GM19324 (cell line): ENCODE data around the gene DPYSL4.

Experiments
- ATAC-seq: cut with Tn5 transposase; IDR thresholded peaks from one replicate; pipeline ENCODE4 v1.9.1; 2021; ENCODE audit warnings: mild to moderate bottlenecking, moderate library complexity; ENCODE audit not compliant: unreplicated experiment, low FRiP score

DPYSL4 gene

DNA sequence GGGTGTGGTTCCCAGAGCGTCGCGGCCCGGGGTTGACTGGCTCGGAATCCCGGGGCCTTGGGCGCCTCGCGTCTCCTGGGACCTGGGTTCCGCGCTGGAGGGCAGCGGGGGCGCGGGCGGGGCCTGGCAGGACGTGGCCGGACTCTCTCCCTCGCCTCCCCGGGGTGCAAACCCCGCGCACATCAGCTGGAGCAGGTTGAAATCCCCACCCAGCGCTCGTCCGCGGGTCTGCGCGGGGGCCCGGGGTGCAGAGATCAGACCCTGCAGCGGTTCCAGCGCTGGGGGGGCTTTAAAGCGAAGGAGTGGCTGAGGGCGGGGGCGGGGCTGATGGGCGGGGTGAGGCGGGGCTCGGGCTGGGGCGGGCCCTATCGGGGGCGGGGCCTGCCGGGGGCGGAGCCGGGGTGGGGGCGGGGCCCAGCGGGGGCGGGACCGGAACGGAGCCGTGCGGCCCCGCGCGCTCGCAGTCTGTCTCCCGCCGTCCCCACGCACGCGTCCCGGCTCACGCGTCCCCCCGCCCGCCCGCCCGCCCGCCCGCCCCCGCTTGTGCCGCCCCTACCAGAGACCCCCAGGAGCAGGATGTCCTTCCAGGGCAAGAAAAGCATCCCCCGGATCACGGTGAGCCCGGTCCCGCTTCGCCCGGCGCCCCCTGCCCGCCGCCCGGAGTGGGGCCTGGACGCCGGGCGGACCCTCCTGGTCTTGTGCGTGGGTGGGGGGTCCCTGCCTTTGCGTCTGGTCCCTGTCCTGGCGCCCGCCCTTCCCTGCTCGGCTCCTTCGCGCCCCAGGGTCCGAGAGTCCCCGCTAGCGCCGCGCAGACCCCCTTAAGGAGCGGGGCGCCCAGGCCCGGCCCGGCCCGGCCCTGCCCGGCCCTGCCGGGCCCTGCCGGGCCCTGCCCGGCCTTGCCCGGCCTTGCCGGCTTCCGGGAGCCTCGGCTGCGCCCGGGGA, at the start of gene DPYSL4:
TSS of gene DPYSL4 (plus strand) at position 461 of the 942 bp plus-strand sequence. CDS start at position 577, 116 bp downstream.
- no peak for ATAC-seq

GRCh38 chr10:132137111-132138072, 49.4 kb upstream of the DPYSL4 start:
- no peak for ATAC-seq

GRCh38 chr10:132138133-132138532, 48.6 kb upstream of the DPYSL4 start:
- ATAC-seq: no peak

DNA sequence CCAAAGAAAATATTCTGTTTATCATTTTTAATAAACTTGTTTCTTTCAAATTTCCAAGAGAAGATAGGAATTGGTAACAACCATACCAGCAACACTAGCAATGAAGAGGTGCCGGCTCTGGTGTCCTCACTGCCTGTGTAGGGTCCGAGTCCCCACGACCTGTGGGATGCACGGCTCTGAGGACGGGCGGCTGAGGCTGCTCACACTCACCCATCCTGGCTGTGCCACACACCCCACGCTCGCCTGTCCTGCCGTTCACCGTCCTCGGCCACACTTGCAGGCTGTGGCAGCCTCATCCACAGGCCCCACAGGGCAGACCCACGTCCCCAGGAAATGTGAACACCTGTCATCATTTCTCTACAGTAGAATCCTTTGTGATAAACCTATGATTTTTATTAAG, 48.2 kb upstream of the DPYSL4 start:
- no peak for ATAC-seq

- no peak for ATAC-seq
These were observed 47.2 kb upstream of the DPYSL4 start for GRCh38 chr10:132139526-132139925.

- no peak for ATAC-seq
These were observed 46.4 kb upstream of the DPYSL4 start for GRCh38 chr10:132140167-132140925.

GRCh38 chr10:132141076-132141475, 45.7 kb upstream of the DPYSL4 start:
- ATAC-seq: no peak

- no peak for ATAC-seq
These were observed 45.0 kb upstream of the DPYSL4 start for GRCh38 chr10:132141526-132142395.

- no peak for ATAC-seq
These were observed 44.2 kb upstream of the DPYSL4 start for GRCh38 chr10:132142396-132143161.

DNA sequence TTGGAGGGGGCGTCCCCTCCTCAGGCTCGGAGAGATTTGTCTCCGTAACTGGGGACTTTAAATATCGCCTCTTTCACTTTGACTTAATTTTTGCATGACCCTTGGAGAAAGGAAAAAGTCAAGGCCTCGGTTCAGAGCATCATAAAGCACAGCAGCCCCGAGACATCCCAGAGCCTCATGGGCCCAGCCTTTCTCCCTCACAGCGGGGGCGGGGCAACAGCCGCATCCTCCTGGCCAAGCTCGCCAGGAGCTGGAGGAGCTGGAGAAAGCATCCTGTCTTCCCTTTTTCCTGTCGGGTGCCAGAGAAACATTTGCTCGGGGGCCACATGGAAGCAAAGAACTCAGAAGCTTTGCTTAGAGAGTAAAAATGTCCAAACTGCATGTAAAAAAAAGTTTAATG, 43.6 kb upstream of the DPYSL4 start:
- no peak for ATAC-seq

GRCh38 chr10:132144086-132144485, 42.7 kb upstream of the DPYSL4 start:
- ATAC-seq: no peak

DNA sequence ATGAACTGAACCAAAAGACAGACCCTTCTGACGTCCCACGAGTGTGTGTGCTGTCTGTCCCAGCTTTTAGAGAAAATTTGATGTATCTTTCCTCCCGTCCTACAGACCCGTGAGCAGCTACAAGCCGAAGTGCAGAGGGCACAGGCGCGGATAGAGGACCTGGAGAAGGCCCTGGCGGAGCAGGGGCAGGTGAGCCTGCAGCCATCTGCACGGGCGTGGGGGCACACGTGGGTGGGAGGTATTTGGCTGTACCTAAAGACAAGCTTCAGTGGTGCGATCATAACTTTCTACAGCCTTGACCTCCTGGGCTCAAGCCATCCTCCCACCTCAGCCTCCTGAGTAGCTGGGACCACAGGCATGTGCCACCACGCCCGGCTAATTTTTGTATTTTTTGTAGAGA, 41.7 kb upstream of the DPYSL4 start:
- no peak for ATAC-seq

GRCh38 chr10:132145521-132146185, 41.1 kb upstream of the DPYSL4 start:
- no peak for ATAC-seq

DNA sequence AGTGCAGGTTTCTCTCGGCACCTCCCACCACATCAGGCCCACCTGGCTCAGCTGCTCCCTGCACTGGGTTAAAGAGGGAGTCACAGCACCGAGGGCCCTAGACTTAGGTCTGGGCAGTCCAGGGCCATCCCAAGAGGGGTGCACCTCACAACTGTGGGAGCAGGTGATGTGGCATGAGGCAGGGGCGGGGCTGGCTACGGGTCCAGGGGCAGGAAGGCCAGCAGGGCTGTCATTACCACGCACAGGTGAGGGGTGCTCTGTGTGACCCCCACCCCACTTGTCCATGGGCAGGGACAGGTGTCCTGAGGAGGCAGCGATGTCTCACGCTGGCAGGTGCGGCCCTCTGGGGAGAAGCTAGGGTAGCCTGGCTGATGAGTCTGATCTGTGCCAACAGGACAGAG, 40.5 kb upstream of the DPYSL4 start:
- no peak for ATAC-seq

DNA sequence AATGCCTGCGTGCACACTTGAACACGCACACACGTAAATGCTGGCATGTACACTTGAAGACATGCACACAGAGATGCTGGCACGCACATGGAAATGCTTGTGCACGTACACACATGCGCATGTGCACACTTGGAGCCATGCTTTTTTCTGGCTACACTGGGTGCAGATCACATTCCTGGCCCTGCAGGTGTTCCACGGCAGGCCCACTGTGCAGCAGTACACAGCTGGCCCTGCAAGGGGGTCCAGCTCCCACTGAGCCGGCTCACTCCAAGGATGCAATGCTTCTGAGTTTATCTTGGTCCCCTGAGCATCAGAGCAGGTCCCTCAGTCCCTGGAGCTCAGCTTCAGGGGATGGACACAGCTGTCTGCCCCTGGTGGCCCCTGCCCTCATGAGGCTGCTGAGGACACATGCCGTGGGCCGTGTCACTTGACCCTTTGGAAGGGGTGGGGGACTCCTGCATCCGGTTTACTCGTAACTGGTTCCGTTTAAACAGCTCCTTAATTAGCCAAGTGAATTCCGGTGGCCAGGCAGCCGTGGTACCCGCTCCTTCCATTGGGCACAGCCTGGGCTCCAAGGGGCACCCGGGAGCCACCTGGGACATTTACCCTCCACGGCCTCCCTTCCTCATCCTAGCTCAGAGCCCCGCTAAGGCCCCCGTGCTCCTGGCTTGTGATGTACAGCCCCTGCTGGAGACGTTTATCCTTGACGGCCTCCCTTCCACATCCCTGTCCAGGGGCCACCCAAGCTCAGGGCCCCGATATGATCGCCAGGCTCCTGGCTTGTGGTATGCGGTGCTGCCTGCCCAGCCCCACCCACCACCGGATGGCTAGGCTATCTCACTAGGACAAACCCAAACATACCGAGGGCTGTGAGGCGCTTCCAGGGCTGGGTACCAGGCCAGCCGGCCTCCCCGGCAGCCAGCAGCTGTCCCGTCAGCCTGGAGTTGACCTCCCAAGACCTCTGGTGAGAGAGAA, 39.5 kb upstream of the DPYSL4 start:
- no peak for ATAC-seq

- no peak for ATAC-seq
These were observed 38.2 kb upstream of the DPYSL4 start for GRCh38 chr10:132148261-132149251.
